Stimulated activated CD4-positive, alpha-beta T cell treated with anti-CD3 and anti-CD28 coated beads, Interleukin-1b, Interleukin-23, amount 100 ng/mL, for 48 hours (primary cell): ENCODE results near the gene ABLIM3.

ENCODE experiments used
- DNase-seq: peaks from one replicate; pipeline ENCODE4 v3.0.0-alpha.2; 2020

The ABLIM3 gene

GRCh38 chr5:149195337-149195887, 54.1 kb downstream of the ABLIM3 start:
- no peak for DNase-seq

- DNase-seq, result no peak
These were observed 54.7 kb downstream of the ABLIM3 start for GRCh38 chr5:149195962-149196361.

- no peak for DNase-seq
These were observed 56.9 kb downstream of the ABLIM3 start for GRCh38 chr5:149198148-149198547.

GRCh38 chr5:149200355-149200754, 59.1 kb downstream of the ABLIM3 start:
- no peak for DNase-seq

- no peak for DNase-seq
These were observed 59.9 kb downstream of the ABLIM3 start for GRCh38 chr5:149201121-149201637.

GRCh38 chr5:149202910-149203451, 61.7 kb downstream of the ABLIM3 start:
- no peak for DNase-seq

- DNase-seq, result no peak
These were observed 62.7 kb downstream of the ABLIM3 start for GRCh38 chr5:149203921-149204441.

- no peak for DNase-seq
These were observed 64.6 kb downstream of the ABLIM3 start for GRCh38 chr5:149205625-149206523.

GRCh38 chr5:149206524-149207141, 65.3 kb downstream of the ABLIM3 start:
- no peak for DNase-seq

GRCh38 chr5:149207831-149208230, 66.5 kb downstream of the ABLIM3 start:
- DNase-seq, result no peak

GRCh38 chr5:149210225-149210624, 68.9 kb downstream of the ABLIM3 start:
- DNase-seq, result no peak

GRCh38 chr5:149210968-149211490, 69.7 kb downstream of the ABLIM3 start:
- no peak for DNase-seq

- no peak for DNase-seq
These were observed 70.3 kb downstream of the ABLIM3 start for GRCh38 chr5:149211566-149211965.

GRCh38 chr5:149212198-149212951, 71.1 kb downstream of the ABLIM3 start:
- no peak for DNase-seq

- DNase-seq, result no peak
These were observed 72.1 kb downstream of the ABLIM3 start for GRCh38 chr5:149213264-149213880.

- DNase-seq, result no peak
These were observed 74.3 kb downstream of the ABLIM3 start for GRCh38 chr5:149215478-149216090.

- DNase-seq, result no peak
These were observed 75.2 kb downstream of the ABLIM3 start for GRCh38 chr5:149216496-149216895.

GRCh38 chr5:149217096-149217802, 76.0 kb downstream of the ABLIM3 start:
- no peak for DNase-seq

GRCh38 chr5:149217803-149218155, 76.5 kb downstream of the ABLIM3 start:
- no peak for DNase-seq

- DNase-seq, result no peak
These were observed 78.3 kb downstream of the ABLIM3 start for GRCh38 chr5:149219584-149219983.

- no peak for DNase-seq
These were observed 79.5 kb downstream of the ABLIM3 start for GRCh38 chr5:149220750-149221149.
